ENCODE results near the gene PDE6B. TPM values are rescaled to one million over a fixed set of nuclear protein-coding genes. Genes with fewer than 3 reads are reported as not detected.

Gene PDE6B
- total and polyA plus RNA-seq, 2 of the 13 experiments (the other 11 are each of a cell fraction or from before 2014, with no cell fraction given): 0.38 to 0.40 TPM

DNA sequence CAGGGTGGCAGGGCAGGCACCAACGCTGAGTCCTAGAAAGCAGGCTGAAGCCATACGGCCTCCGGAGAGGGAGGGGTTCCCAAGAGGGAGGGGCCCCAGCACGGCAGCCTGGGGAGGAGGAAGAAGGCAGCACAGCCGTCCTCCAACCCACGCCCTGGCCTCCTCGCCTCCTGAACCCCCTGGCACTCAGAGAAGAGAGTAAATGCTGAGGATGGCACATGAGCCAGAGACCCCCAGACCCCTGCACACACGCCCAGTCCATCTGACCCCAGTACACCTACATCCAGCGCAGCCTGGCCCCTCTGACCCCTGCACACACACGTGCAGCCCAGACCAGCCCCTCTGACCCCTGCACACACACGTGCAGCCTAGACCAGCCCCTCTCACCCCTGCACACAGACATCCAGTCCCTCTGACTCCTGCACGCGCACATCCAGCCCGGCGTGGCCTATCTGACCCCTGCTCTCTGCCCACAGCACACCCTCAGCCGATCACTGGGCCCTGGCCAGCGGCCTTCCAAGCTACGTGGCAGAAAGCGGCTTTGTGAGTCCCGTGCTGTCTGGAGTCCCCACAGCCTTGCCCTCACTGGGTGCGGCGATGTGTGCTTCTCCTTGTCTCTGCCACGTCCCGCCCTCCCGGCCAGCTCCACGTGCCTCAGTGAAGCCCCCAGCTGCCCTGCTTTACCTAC lies 30.2 kb downstream of the PDE6B start (continued):
- TF ChIP-seq SOX5 (CRISPR knock-in tag; IDR thresholded peaks at IDR 0.05; ENCODE audit: borderline replicate concordance) (no peak), SAP130 (CRISPR knock-in tag; IDR thresholded peaks at IDR 0.05; ENCODE audit: low read depth) (peak; percentile 32), ZNF563 (CRISPR knock-in tag; IDR thresholded peaks at IDR 0.05) (peak; percentile 59; the same call in 1 of the 2 replicates), ZMAT3 (CRISPR knock-in tag; conservative IDR thresholded peaks at IDR 0.05) (no peak), NFYC (CRISPR knock-in tag; IDR thresholded peaks at IDR 0.05) (no peak), FOXP1 (IDR thresholded peaks at IDR 0.05) (no peak), FOXP1 (CRISPR knock-in tag; IDR thresholded peaks at IDR 0.05) (no peak), ZNF354B (CRISPR knock-in tag; IDR thresholded peaks at IDR 0.05) (no peak), ZNF224 (CRISPR knock-in tag; IDR thresholded peaks at IDR 0.05) (no peak), RAD51 (IDR thresholded peaks at IDR 0.05; ENCODE audit: borderline replicate concordance) (no peak), ZNF510 (CRISPR knock-in tag; IDR thresholded peaks at IDR 0.05; ENCODE audit: low read depth) (no peak), HDAC2 (CRISPR knock-in tag; IDR thresholded peaks at IDR 0.05) (peak; percentile 25; the same call in 1 of the 2 replicates), SP1 (IDR thresholded peaks at IDR 0.05) (no peak), SP1 (CRISPR knock-in tag; IDR thresholded peaks at IDR 0.05) (no peak), MTERF4 (CRISPR knock-in tag; IDR thresholded peaks at IDR 0.05) (no peak), CCDC6 (CRISPR knock-in tag; IDR thresholded peaks at IDR 0.05) (no peak), ZNF333 (CRISPR knock-in tag; IDR thresholded peaks at IDR 0.05; ENCODE audit: borderline replicate concordance) (no peak), BRD4 (CRISPR knock-in tag; IDR thresholded peaks at IDR 0.05) (no peak), RXRA (CRISPR knock-in tag; IDR thresholded peaks at IDR 0.05) (peak; percentile 50; the same call in 1 of the 2 replicates), SIX1 (CRISPR knock-in tag; IDR thresholded peaks at IDR 0.05; ENCODE audit: borderline replicate concordance) (no peak), ZFY (CRISPR knock-in tag; IDR thresholded peaks at IDR 0.05) (peak; percentile 13; the same call in 1 of the 2 replicates), ZFP36L1 (CRISPR knock-in tag; IDR thresholded peaks at IDR 0.05) (no peak), ZHX1 (CRISPR knock-in tag; IDR thresholded peaks at IDR 0.05; ENCODE audit: low read depth) (no peak; the same call in 1 of the 2 replicates)
- TF ChIP-seq, protein P1, sequence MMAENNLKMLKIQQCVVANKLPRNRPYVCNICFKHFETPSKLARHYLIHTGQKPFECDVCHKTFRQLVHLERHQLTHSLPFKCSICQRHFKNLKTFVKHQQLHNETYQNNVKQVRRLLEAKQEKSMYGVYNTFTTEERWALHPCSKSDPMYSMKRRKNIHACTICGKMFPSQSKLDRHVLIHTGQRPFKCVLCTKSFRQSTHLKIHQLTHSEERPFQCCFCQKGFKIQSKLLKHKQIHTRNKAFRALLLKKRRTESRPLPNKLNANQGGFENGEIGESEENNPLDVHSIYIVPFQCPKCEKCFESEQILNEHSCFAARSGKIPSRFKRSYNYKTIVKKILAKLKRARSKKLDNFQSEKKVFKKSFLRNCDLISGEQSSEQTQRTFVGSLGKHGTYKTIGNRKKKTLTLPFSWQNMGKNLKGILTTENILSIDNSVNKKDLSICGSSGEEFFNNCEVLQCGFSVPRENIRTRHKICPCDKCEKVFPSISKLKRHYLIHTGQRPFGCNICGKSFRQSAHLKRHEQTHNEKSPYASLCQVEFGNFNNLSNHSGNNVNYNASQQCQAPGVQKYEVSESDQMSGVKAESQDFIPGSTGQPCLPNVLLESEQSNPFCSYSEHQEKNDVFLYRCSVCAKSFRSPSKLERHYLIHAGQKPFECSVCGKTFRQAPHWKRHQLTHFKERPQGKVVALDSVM (CRISPR knock-in tag; IDR thresholded peaks at IDR 0.05): peak; percentile 68
- TF ChIP-seq, protein P2, sequence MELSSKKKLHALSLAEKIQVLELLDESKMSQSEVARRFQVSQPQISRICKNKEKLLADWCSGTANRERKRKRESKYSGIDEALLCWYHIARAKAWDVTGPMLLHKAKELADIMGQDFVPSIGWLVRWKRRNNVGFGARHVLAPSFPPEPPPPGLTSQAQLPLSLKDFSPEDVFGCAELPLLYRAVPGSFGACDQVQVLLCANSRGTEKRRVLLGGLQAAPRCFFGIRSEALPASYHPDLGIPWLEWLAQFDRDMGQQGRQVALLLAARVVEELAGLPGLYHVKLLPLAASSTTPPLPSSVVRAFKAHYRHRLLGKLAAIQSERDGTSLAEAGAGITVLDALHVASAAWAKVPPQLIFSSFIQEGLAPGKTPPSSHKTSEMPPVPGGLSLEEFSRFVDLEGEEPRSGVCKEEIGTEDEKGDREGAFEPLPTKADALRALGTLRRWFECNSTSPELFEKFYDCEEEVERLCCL (CRISPR knock-in tag; IDR thresholded peaks at IDR 0.05; ENCODE audit: borderline replicate concordance): no peak
